SK-N-SH (cell line): ENCODE results near the gene DECR2. TPM values are rescaled to one million over a fixed set of nuclear protein-coding genes. Genes with fewer than 3 reads are reported as not detected.

Experiments used
- CHD2 ChIP-seq: fragments of 150-350 bp; IDR thresholded peaks from 2 replicates; pipeline ENCODE4 v1.6.1; 2018; ENCODE audit warnings: low read length; ENCODE audit not compliant: partially characterized antibody
- ELF1 ChIP-seq: IDR thresholded peaks from 2 replicates; pipeline ENCODE4 v1.4.0; 2012
- FOXJ3 ChIP-seq: sonication (generic); formaldehyde crosslinking; IDR thresholded peaks from 2 replicates; pipeline ENCODE4 v1.5.1; 2020; ENCODE audit warnings: mild to moderate bottlenecking, missing genetic modification reagents
- FOXM1 ChIP-seq: IDR thresholded peaks from 2 replicates; pipeline ENCODE4 v1.4.0; 2012; ENCODE audit warnings: low read depth, mild to moderate bottlenecking
- GABPA ChIP-seq: IDR thresholded peaks from 2 replicates; pipeline ENCODE4 v1.4.0; 2012; ENCODE audit warnings: low read depth, mild to moderate bottlenecking
- GATA2 ChIP-seq: sonication (generic); formaldehyde crosslinking; IDR thresholded peaks from 2 replicates; pipeline ENCODE4 v1.5.0; 2020; ENCODE audit warnings: mild to moderate bottlenecking, missing genetic modification reagents
- JUND ChIP-seq: IDR thresholded peaks from 2 replicates; pipeline ENCODE4 v1.4.0; 2012
- MEF2A ChIP-seq: IDR thresholded peaks from 2 replicates; pipeline ENCODE4 v1.4.0; 2012; ENCODE audit warnings: low read depth, borderline replicate concordance
- MXI1 ChIP-seq: IDR thresholded peaks from 2 replicates; pipeline ENCODE4 v1.6.1; 2012; ENCODE audit warnings: mild to moderate bottlenecking, low read depth, low read length, improper control_type of control experiment
- POLR2AphosphoS5 ChIP-seq: IDR thresholded peaks from 2 replicates; pipeline ENCODE4 v1.6.1; 2012; ENCODE audit warnings: low read depth, low read length
- RFX5 ChIP-seq: IDR thresholded peaks from 2 replicates; pipeline ENCODE4 v1.6.1; 2012; ENCODE audit warnings: mild to moderate bottlenecking, improper control_type of control experiment, low read length
- SIN3A ChIP-seq: IDR thresholded peaks from 2 replicates; pipeline ENCODE4 v1.6.1; 2012; ENCODE audit warnings: low read depth, mild to moderate bottlenecking, low read length, moderate library complexity, borderline replicate concordance
- SMC3 ChIP-seq: IDR thresholded peaks from 2 replicates; pipeline ENCODE4 v1.6.1; 2012; ENCODE audit warnings: low read depth, low read length, improper control_type of control experiment
- TAF1 ChIP-seq: IDR thresholded peaks from 2 replicates; pipeline ENCODE4 v1.6.1; 2012; ENCODE audit warnings: low read depth, mild to moderate bottlenecking, low read length, moderate library complexity, borderline replicate concordance
- TCF12 ChIP-seq: IDR thresholded peaks from 2 replicates; pipeline ENCODE4 v1.4.0; 2012
- TEAD4 ChIP-seq: IDR thresholded peaks from 2 replicates; pipeline ENCODE4 v1.4.0; 2012; ENCODE audit warnings: mild to moderate bottlenecking, borderline replicate concordance; ENCODE audit not compliant: insufficient read depth
- YY1 ChIP-seq: IDR thresholded peaks from 2 replicates; pipeline ENCODE4 v1.4.0; 2012; ENCODE audit warnings: low read depth, mild to moderate bottlenecking
- polyA plus RNA-seq, 3 experiments: library from polyadenylated mRNA; depleted of rRNA; stranded (reverse); fragments of >200 nt; gene quantifications; 2 replicates each; pipeline ENCODE4 v1.2.3, GENCODE V29; 2012
- TF ChIP-seq, protein P1 (sequence below): IDR thresholded peaks from 2 replicates; pipeline ENCODE4 v1.4.0; 2012; ENCODE audit warnings: low read depth, borderline replicate concordance
- TF ChIP-seq, protein P2 (sequence below): IDR thresholded peaks from 2 replicates; pipeline ENCODE4 v1.4.0; 2012; ENCODE audit warnings: low read depth, borderline replicate concordance
- TF ChIP-seq, protein P3 (sequence below): fragments of 200-600 bp; sonication (generic); IDR thresholded peaks from 2 replicates; pipeline ENCODE4 v1.6.1; 2017; ENCODE audit warnings: antibody characterized with exemption, mild to moderate bottlenecking, moderate library complexity
- TF ChIP-seq, protein P4 (sequence below): IDR thresholded peaks from 2 replicates; pipeline ENCODE4 v1.4.0; 2012; ENCODE audit warnings: low read depth
- TF ChIP-seq, protein P5 (sequence below): fragments of 150-350 bp; IDR thresholded peaks from 2 replicates; pipeline ENCODE4 v1.6.1; 2016; ENCODE audit warnings: mild to moderate bottlenecking, low read depth, low read length

The DECR2 gene
- polyA plus RNA-seq, 1 of the 3 experiments (the other 2 are of a cell fraction), result 53.0 TPM

DNA sequence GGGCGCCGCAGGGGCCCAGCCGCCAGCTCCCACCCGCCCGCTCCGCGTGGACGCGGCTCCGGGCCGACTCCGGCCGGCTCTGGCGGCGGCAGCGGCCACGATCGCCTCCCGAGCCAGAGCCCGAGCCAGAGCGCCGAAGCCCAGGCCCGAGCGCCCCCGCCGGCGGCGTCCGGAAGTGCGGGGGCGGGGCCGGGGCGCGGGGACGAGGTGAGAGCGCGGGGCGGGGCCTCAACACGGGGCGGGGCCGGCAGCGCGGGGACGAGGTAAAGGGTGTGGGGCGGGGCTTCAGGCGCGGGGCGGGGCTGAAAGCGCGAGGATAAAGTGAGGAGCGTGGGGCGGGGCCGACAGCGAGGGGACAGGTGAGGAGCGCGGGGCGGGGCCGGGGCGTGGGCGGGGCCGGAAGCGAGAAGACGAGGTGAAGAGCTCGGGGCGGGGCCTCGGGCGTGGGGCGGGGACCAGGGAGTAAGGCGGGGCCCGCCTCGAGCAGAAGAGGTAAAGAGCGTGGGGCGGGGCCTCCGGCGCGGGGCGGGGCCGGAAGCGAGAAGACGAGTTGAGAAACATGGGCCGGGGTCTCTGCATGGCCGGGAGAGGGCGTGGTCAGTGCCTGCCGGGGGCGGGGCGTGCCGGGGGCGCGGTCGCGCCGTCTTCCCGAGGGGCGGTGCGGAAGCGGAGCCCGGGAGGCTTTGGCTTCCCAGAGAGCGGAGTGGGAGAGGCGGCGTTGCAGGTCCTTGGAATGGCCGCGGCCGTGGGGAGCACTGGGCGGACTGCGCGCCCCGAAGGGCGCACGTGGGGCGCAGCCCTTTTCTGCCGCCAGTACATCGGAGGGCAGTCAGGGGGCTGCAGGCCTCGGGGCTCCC is 48.9 kb upstream of the DECR2 start, which contains the start of gene AXIN1 (continued):
- TF ChIP-seq, protein P1, sequence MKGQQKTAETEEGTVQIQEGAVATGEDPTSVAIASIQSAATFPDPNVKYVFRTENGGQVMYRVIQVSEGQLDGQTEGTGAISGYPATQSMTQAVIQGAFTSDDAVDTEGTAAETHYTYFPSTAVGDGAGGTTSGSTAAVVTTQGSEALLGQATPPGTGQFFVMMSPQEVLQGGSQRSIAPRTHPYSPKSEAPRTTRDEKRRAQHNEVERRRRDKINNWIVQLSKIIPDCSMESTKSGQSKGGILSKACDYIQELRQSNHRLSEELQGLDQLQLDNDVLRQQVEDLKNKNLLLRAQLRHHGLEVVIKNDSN, result no peak
- TF ChIP-seq POLR2AphosphoS5, result peak; percentile 37; the same call in 1 of the 2 replicates
- TF ChIP-seq RFX5, result no peak
- no peak; the same call in 1 of the 2 replicates for TF ChIP-seq SIN3A
- no peak for TF ChIP-seq CHD2
- no peak; the same call in 1 of the 2 replicates for TF ChIP-seq MXI1
- no peak for TF ChIP-seq ELF1
- no peak for TF ChIP-seq TAF1
- no peak for TF ChIP-seq FOXM1
- TF ChIP-seq, protein P2, sequence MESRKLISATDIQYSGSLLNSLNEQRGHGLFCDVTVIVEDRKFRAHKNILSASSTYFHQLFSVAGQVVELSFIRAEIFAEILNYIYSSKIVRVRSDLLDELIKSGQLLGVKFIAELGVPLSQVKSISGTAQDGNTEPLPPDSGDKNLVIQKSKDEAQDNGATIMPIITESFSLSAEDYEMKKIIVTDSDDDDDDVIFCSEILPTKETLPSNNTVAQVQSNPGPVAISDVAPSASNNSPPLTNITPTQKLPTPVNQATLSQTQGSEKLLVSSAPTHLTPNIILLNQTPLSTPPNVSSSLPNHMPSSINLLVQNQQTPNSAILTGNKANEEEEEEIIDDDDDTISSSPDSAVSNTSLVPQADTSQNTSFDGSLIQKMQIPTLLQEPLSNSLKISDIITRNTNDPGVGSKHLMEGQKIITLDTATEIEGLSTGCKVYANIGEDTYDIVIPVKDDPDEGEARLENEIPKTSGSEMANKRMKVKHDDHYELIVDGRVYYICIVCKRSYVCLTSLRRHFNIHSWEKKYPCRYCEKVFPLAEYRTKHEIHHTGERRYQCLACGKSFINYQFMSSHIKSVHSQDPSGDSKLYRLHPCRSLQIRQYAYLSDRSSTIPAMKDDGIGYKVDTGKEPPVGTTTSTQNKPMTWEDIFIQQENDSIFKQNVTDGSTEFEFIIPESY, result no peak
- TF ChIP-seq JUND, result no peak
- TF ChIP-seq, protein P3, sequence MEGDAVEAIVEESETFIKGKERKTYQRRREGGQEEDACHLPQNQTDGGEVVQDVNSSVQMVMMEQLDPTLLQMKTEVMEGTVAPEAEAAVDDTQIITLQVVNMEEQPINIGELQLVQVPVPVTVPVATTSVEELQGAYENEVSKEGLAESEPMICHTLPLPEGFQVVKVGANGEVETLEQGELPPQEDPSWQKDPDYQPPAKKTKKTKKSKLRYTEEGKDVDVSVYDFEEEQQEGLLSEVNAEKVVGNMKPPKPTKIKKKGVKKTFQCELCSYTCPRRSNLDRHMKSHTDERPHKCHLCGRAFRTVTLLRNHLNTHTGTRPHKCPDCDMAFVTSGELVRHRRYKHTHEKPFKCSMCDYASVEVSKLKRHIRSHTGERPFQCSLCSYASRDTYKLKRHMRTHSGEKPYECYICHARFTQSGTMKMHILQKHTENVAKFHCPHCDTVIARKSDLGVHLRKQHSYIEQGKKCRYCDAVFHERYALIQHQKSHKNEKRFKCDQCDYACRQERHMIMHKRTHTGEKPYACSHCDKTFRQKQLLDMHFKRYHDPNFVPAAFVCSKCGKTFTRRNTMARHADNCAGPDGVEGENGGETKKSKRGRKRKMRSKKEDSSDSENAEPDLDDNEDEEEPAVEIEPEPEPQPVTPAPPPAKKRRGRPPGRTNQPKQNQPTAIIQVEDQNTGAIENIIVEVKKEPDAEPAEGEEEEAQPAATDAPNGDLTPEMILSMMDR, result peak; percentile 38; the same call in 1 of the 2 replicates
- no peak for TF ChIP-seq TEAD4
- peak; percentile 18; the same call in 1 of the 2 replicates for TF ChIP-seq SMC3
- TF ChIP-seq FOXJ3 (CRISPR knock-in tag), result no peak
- TF ChIP-seq MEF2A, result no peak
- TF ChIP-seq TCF12, result no peak
- TF ChIP-seq, protein P4, sequence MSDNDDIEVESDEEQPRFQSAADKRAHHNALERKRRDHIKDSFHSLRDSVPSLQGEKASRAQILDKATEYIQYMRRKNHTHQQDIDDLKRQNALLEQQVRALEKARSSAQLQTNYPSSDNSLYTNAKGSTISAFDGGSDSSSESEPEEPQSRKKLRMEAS, result 0 out of 2 replicates have a peak, but pooled peaks have one; percentile 34
- TF ChIP-seq, protein P5, sequence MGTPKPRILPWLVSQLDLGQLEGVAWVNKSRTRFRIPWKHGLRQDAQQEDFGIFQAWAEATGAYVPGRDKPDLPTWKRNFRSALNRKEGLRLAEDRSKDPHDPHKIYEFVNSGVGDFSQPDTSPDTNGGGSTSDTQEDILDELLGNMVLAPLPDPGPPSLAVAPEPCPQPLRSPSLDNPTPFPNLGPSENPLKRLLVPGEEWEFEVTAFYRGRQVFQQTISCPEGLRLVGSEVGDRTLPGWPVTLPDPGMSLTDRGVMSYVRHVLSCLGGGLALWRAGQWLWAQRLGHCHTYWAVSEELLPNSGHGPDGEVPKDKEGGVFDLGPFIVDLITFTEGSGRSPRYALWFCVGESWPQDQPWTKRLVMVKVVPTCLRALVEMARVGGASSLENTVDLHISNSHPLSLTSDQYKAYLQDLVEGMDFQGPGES, result no peak
- no peak for TF ChIP-seq GATA2 (CRISPR knock-in tag)
- TF ChIP-seq GABPA, result no peak
- TF ChIP-seq YY1, result no peak
